IMR-90 (cell line): ENCODE results near the gene CCDC97. TPM values are rescaled to one million over a fixed set of nuclear protein-coding genes. Genes with fewer than 3 reads are reported as not detected.

Experiments
- ATAC-seq: fragments of 200-7000 bp; cut with Tn5 transposase; 2 replicates; pipeline ENCODE4 v1.9.1; 2020; ENCODE audit warnings: low read depth, mild to moderate bottlenecking, moderate library complexity
- BruUV-seq: library from RNA; stranded (reverse); fragments of 400-500 nt; replicated peaks from 2 replicates; lab custom pipeline; 2021; lab: Mats Ljungman, UMichigan
- CTCF ChIA-PET: fragments of 300-600 bp; formaldehyde crosslinking; extraction: SDS; loops from one replicate; lab custom pipeline; 2021; ENCODE audit warnings: antibody characterized with exemption; lab: Yijun Ruan, JAX
- POLR2A ChIA-PET: fragments of 300-600 bp; sonication (Branson Sonifier 250); formaldehyde crosslinking; loops from one replicate; lab custom pipeline; 2022; ENCODE audit warnings: antibody characterized with exemption; ENCODE audit not compliant: unreplicated experiment; lab: Charles Lee
- DNase-seq: peaks from one replicate; pipeline ENCODE4 v3.0.0; 2013
- H2AFZ ChIP-seq: replicated peaks from 2 replicates; pipeline ENCODE3; 2013; ENCODE audit warnings: low read length, mild to moderate bottlenecking; ENCODE audit not compliant: poor library complexity
- H2AK5ac ChIP-seq: 2 replicates; pipeline ENCODE4 v1.6.1; 2013; ENCODE audit warnings: low read depth, low read length, inconsistent platforms
- H2AK9ac ChIP-seq: replicated peaks from 2 replicates; pipeline ENCODE3; 2013; ENCODE audit warnings: mild to moderate bottlenecking, low read depth, low read length, moderate library complexity; ENCODE audit not compliant: poor library complexity
- H2BK120ac ChIP-seq: 2 replicates; pipeline ENCODE4 v1.6.1; 2013; ENCODE audit warnings: low read depth, low read length, inconsistent platforms
- H2BK15ac ChIP-seq: 3 replicates; pipeline ENCODE4 v1.6.1; 2013; ENCODE audit warnings: low read depth, low read length, inconsistent platforms
- H2BK20ac ChIP-seq: 2 replicates; pipeline ENCODE4 v1.6.1; 2013; ENCODE audit warnings: low read depth, mild to moderate bottlenecking, inconsistent platforms, low read length, moderate library complexity
- H2BK5ac ChIP-seq: 2 replicates; pipeline ENCODE4 v1.6.1; 2013; ENCODE audit warnings: mild to moderate bottlenecking, low read depth, low read length, inconsistent platforms; ENCODE audit not compliant: poor library complexity, severe bottlenecking
- H3K14ac ChIP-seq: replicated peaks from 2 replicates; pipeline ENCODE4 v1.6.1; 2013; ENCODE audit warnings: low read depth, low read length, inconsistent platforms
- H3K18ac ChIP-seq: 2 replicates; pipeline ENCODE4 v1.6.1; 2013; ENCODE audit warnings: low read depth, low read length, control low read depth
- H3K23ac ChIP-seq: 2 replicates; pipeline ENCODE4 v1.6.1; 2013; ENCODE audit warnings: low read depth, low read length, inconsistent platforms
- H3K27ac ChIP-seq: 2 replicates; pipeline ENCODE4 v1.5.1; 2013; ENCODE audit warnings: mild to moderate bottlenecking, control low read depth, low read length; ENCODE audit not compliant: insufficient read depth
- H3K27me3 ChIP-seq: 2 replicates; pipeline ENCODE4 v1.6.1; 2013; ENCODE audit warnings: low read length; ENCODE audit not compliant: control insufficient read depth, insufficient read depth
- H3K36me3 ChIP-seq: 2 replicates; pipeline ENCODE4 v1.6.1; 2013; ENCODE audit warnings: low read length, mixed read lengths; ENCODE audit not compliant: control insufficient read depth, insufficient read depth
- H3K4ac ChIP-seq: 2 replicates; pipeline ENCODE4 v1.6.1; 2013; ENCODE audit warnings: low read depth, low read length, inconsistent platforms
- H3K4me1 ChIP-seq: 2 replicates; pipeline ENCODE4 v1.6.1; 2013; ENCODE audit warnings: low read length, mixed read lengths; ENCODE audit not compliant: control insufficient read depth, insufficient read depth
- H3K4me2 ChIP-seq: 2 replicates; pipeline ENCODE4 v1.6.1; 2013; ENCODE audit warnings: low read depth, mild to moderate bottlenecking, control low read depth, low read length, moderate library complexity
- H3K4me3 ChIP-seq: 2 replicates; pipeline ENCODE4 v1.5.1; 2013; ENCODE audit warnings: low read depth, mild to moderate bottlenecking, control low read depth, low read length, moderate library complexity; ENCODE audit not compliant: insufficient read depth
- H3K56ac ChIP-seq: 2 replicates; pipeline ENCODE4 v1.6.1; 2013; ENCODE audit warnings: low read length, inconsistent platforms; ENCODE audit not compliant: insufficient read depth; ENCODE audit errors: extremely low read depth
- H3K79me1 ChIP-seq, 2 experiments: 2 replicates each; pipeline ENCODE4 v1.6.1; 2013; ENCODE audit warnings: low read length in 2 of 2, inconsistent platforms in 1 of 2, low read depth in 1 of 2
- H3K9ac ChIP-seq: 2 replicates; pipeline ENCODE4 v1.6.1; 2013; ENCODE audit warnings: low read depth, low read length, control low read depth
- H3K9me1 ChIP-seq: 2 replicates; pipeline ENCODE4 v1.6.1; 2013; ENCODE audit warnings: low read length, inconsistent platforms; ENCODE audit not compliant: insufficient read depth
- H3K9me3 ChIP-seq: 2 replicates; pipeline ENCODE4 v1.6.1; 2013; ENCODE audit warnings: low read length; ENCODE audit not compliant: control insufficient read depth, insufficient read depth
- H4K20me1 ChIP-seq: 2 replicates; pipeline ENCODE4 v1.6.1; 2013; ENCODE audit warnings: low read length, inconsistent platforms; ENCODE audit not compliant: insufficient read depth
- H4K5ac ChIP-seq: 2 replicates; pipeline ENCODE4 v1.6.1; 2013; ENCODE audit warnings: mild to moderate bottlenecking, low read depth, low read length, control low read depth
- H4K8ac ChIP-seq, 2 experiments: 2 replicates each; pipeline ENCODE4 v1.6.1; 2013; ENCODE audit warnings: low read depth in 2 of 2, low read length in 2 of 2, control low read depth in 1 of 2, inconsistent platforms in 1 of 2
- H4K91ac ChIP-seq: 2 replicates; pipeline ENCODE4 v1.6.1; 2013; ENCODE audit warnings: low read depth, low read length, inconsistent platforms; ENCODE audit not compliant: insufficient read depth
- CHD1 ChIP-seq: IDR thresholded peaks from 2 replicates; pipeline ENCODE4 v1.6.1; 2012; ENCODE audit warnings: low read depth, low read length, improper control_type of control experiment
- ELK1 ChIP-seq: fragments of 150-350 bp; IDR thresholded peaks from 2 replicates; pipeline ENCODE4 v1.6.1; 2016; ENCODE audit warnings: low read depth, mild to moderate bottlenecking, low read length, moderate library complexity, borderline replicate concordance
- FOS ChIP-seq: fragments of 150-350 bp; IDR thresholded peaks from 2 replicates; pipeline ENCODE4 v1.6.1; 2016; ENCODE audit warnings: low read depth, low read length
- MAFK ChIP-seq: IDR thresholded peaks from 2 replicates; pipeline ENCODE4 v1.6.1; 2012; ENCODE audit warnings: low read depth, low read length, improper control_type of control experiment
- MAZ ChIP-seq: IDR thresholded peaks from 2 replicates; pipeline ENCODE4 v1.6.1; 2012; ENCODE audit warnings: low read depth, mild to moderate bottlenecking, low read length, improper control_type of control experiment, moderate library complexity, borderline replicate concordance
- MXI1 ChIP-seq: IDR thresholded peaks from 2 replicates; pipeline ENCODE4 v1.6.1; 2012; ENCODE audit warnings: low read depth, mild to moderate bottlenecking, low read length, moderate library complexity, borderline replicate concordance
- NFE2L2 ChIP-seq: fragments of 150-350 bp; IDR thresholded peaks from 2 replicates; pipeline ENCODE4 v1.6.1; 2016; ENCODE audit warnings: low read depth, mild to moderate bottlenecking, low read length
- POLR2A ChIP-seq: IDR thresholded peaks from 2 replicates; pipeline ENCODE4 v1.6.1; 2012; ENCODE audit warnings: mild to moderate bottlenecking, low read depth, low read length
- RCOR1 ChIP-seq: IDR thresholded peaks from 2 replicates; pipeline ENCODE4 v1.6.1; 2012; ENCODE audit warnings: mild to moderate bottlenecking, low read length, improper control_type of control experiment; ENCODE audit not compliant: insufficient replicate concordance
- RFX5 ChIP-seq: IDR thresholded peaks from 2 replicates; pipeline ENCODE4 v1.8.0; 2012; ENCODE audit warnings: low read depth, mild to moderate bottlenecking, low read length, moderate library complexity
- SMC3 ChIP-seq: fragments of 150-350 bp; IDR thresholded peaks from 2 replicates; pipeline ENCODE4 v1.6.1; 2016; ENCODE audit warnings: low read depth, mild to moderate bottlenecking, antibody characterized with exemption, low read length, moderate library complexity
- USF2 ChIP-seq: fragments of 150-350 bp; IDR thresholded peaks from 2 replicates; pipeline ENCODE4 v1.6.1; 2017; ENCODE audit warnings: mild to moderate bottlenecking, antibody characterized with exemption, low read length, low read depth
- WGBS, 2 experiments: methylation state at CpG; one replicate each; pipeline versions ENCODE4 v1.1.5 to v1.1.7; 2013; ENCODE audit warnings: missing lambda C conversion rate in 2 of 2; ENCODE audit not compliant: insufficient read length in 1 of 2; ENCODE audit errors: extremely low coverage in 2 of 2; 5-methylcytosine and 5-hydroxymethylcytosine counted together
- dilution Hi-C: fragments of 300-500 bp; cut with HindIII; formaldehyde crosslinking; loops from one replicate; pipeline ENCODE4 v1.14.3; 2018; ENCODE audit warnings: low sequenced_read_pairs; ENCODE audit not compliant: unreplicated experiment
- in situ Hi-C: fragments of 300-500 bp; cut with MboI; formaldehyde crosslinking; loops from 3 replicates; pipeline ENCODE4 v1.14.3; 2019; ENCODE audit warnings: low sequenced_read_pairs, inconsistent platforms, mixed read lengths
- intact Hi-C: fragments of 100-400 bp; cut with micrococcal nuclease; formaldehyde crosslinking; loops from 2 replicates; pipeline ENCODE4 v1.10.0; 2022
- polyA plus RNA-seq, 3 experiments: library from polyadenylated mRNA; depleted of rRNA; stranded (reverse); fragments of >200 nt; gene quantifications; 2 replicates each; pipeline ENCODE4 v1.2.3, GENCODE V29; 2012; ENCODE audit warnings: low replicate concordance in 1 of 3
- total RNA-seq: library from RNA; depleted of rRNA; stranded (reverse); fragments of >200 nt; gene quantifications from 2 replicates; pipeline ENCODE4 v1.2.3, GENCODE V29; 2012

The CCDC97 gene
- total and polyA plus RNA-seq, 2 of the 4 experiments (the other 2 are of a cell fraction) = 4.1 to 11.0 TPM

DNA sequence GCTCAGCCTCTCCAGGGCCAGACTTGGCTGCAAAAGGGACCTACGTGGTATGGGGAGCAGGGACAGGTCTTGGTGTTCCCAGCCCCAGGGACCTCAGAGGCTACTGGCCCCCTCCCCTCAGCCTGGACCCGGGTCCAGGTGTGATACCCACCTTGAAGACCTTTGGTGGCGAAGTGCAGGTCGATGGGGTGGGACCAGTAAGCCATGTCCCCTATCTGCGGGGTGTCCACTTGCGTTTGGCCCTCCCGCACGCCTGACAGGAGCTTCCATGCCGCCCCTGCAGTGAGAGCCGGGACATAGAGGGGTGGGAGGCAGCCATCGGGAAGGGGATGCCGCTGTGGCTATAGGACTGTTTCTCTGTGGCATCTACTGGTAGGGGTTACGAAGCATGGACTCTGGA, 47.8 kb downstream of the CCDC97 start:
- no peak for DNase-seq
- CTCF ChIA-PET = no interaction called here
- Histone ChIP-seq H2BK5ac (no peak overlapping the region), H2BK120ac (no peak overlapping the region), H3K18ac (no peak overlapping the region), H3K23ac (no peak overlapping the region), H3K4ac (no peak overlapping the region), H3K27ac (no peak overlapping the region), H2AK9ac (no peak overlapping the region), H4K8ac (no peak overlapping the region), H4K5ac (no peak overlapping the region), H3K4me1 (no peaks in the 10 kb centered on the region), H2AK5ac (no peak overlapping the region), H3K9ac (no peak overlapping the region), H3K79me1 (peaks cover 5 to 19% of the 10 kb centered on the region in 2 experiments; a peak in 2 of 4 replicates), H3K9me1 (peaks cover 6% of the 10 kb centered on the region; the same call in 1 of the 2 replicates), H3K36me3 (no peaks in the 10 kb centered on the region), H3K9me3 (no peaks in the 10 kb centered on the region), H2BK15ac (no peak overlapping the region), H2BK20ac (no peak overlapping the region), H3K4me2 (no peak overlapping the region), H3K27me3 (no peaks in the 10 kb centered on the region), H3K4me3 (no peak overlapping the region), H3K14ac (no peak overlapping the region), H2AFZ (no peak overlapping the region), H3K56ac (no peak overlapping the region), H4K91ac (no peak overlapping the region), H4K20me1 (peaks cover 4% of the 10 kb centered on the region; the same call in 1 of the 2 replicates)
- BruUV-seq = no TSS peak
- intact Hi-C loops = no loop called here
- in situ Hi-C loops = no loop called here
- WGBS, 2 experiments = no CpG with 5 or more reads among the region's 13 CpGs
- no peak for ATAC-seq
- POLR2A ChIA-PET = no interaction called here
- dilution Hi-C loops = no loop called here
- no peak for TF ChIP-seq RCOR1
- no peak for TF ChIP-seq MAFK
- no peak for TF ChIP-seq ELK1
- no peak for TF ChIP-seq MAZ
- no peak for TF ChIP-seq FOS
- no peak for TF ChIP-seq SMC3
- no peak for TF ChIP-seq POLR2A
- TF ChIP-seq RFX5 = no peak
- TF ChIP-seq NFE2L2 = no peak
- no peak for TF ChIP-seq USF2
- TF ChIP-seq MXI1 = no peak
- TF ChIP-seq CHD1 = no peak
